Measurements from ENCODE around the gene TRPM1.

TRPM1 gene

GRCh38 chr15:30962079-30962478 is 139.4 kb downstream of the TRPM1 start:
- no peak for DNase-seq

- no peak for DNase-seq
Measured at GRCh38 chr15:30958219-30958618, 143.3 kb downstream of the TRPM1 start.

- no peak for DNase-seq
Measured at GRCh38 chr15:30956216-30957124, 145.1 kb downstream of the TRPM1 start.

- DNase-seq: no peak
Measured at GRCh38 chr15:30954674-30955073, 146.9 kb downstream of the TRPM1 start.

GRCh38 chr15:30953731-30954378 is 147.7 kb downstream of the TRPM1 start:
- no peak for DNase-seq

- DNase-seq: no peak
Measured at GRCh38 chr15:30953183-30953582, 148.3 kb downstream of the TRPM1 start.
